K562 (cell line): ENCODE measurements around the gene MFSD11. TPM values are rescaled to one million over a fixed set of nuclear protein-coding genes. Genes with fewer than 3 reads are reported as not detected.
A peak's percentile ranks its signal among the peaks of the same experiment; 100 is the strongest.
"Not testable (repeated sequence)": the region's sequence is repeated elsewhere in the genome, so short reads cannot be mapped to it uniquely, and the experiment has no call there.

Experiments
- CHD1 ChIP-seq: fragments of 200-600 bp; sonication (generic); IDR thresholded peaks from one replicate; pipeline ENCODE4 v1.6.1; 2012; ENCODE audit warnings: mild to moderate bottlenecking, moderate library complexity, low read length, inconsistent platforms
- GABPA ChIP-seq: fragments of 200-800 bp; sonication (Bioruptor generic); conservative IDR thresholded peaks from 2 replicates; pipeline ENCODE4 v1.6.1; 2016; ENCODE audit warnings: low read depth, missing genetic modification characterization, missing compliant biosample characterization
- L3MBTL2 ChIP-seq: fragments of 450-650 bp; IDR thresholded peaks from 2 replicates; pipeline ENCODE4 v1.6.1; 2016; ENCODE audit warnings: mild to moderate bottlenecking, moderate library complexity
- MNT ChIP-seq, 2 experiments: fragments of 450-650 bp; conservative IDR thresholded peaks; 2 replicates each; pipeline ENCODE4 v1.6.1; 2017; ENCODE audit warnings: mild to moderate bottlenecking in 2 of 2, moderate library complexity in 2 of 2
- PHF8 ChIP-seq: fragments of 200-600 bp; sonication (generic); IDR thresholded peaks from 2 replicates; pipeline ENCODE4 v1.6.1; 2012; ENCODE audit warnings: mixed run types, mild to moderate bottlenecking, inconsistent platforms, low read length, moderate library complexity, borderline replicate concordance
- RBFOX2 ChIP-seq: fragments of 200-400 bp; formaldehyde crosslinking; IDR thresholded peaks from 2 replicates; pipeline ENCODE4 v1.6.1; 2017; ENCODE audit warnings: low read depth, mild to moderate bottlenecking, low read length, moderate library complexity
- SMAD4 ChIP-seq: fragments of 250-450 bp; sonication (Bioruptor Pico); conservative IDR thresholded peaks from 2 replicates; pipeline ENCODE4 v1.8.0; 2021; ENCODE audit warnings: inconsistent platforms, mild to moderate bottlenecking, moderate library complexity
- TFAP4 ChIP-seq: sonication (generic); formaldehyde crosslinking; IDR thresholded peaks from 2 replicates; pipeline ENCODE4 v1.8.0; 2022; ENCODE audit warnings: missing genetic modification reagents, mild to moderate bottlenecking, moderate library complexity, borderline replicate concordance
- ZBTB17 ChIP-seq: fragments of 450-650 bp; formaldehyde crosslinking; IDR thresholded peaks from 2 replicates; pipeline ENCODE4 v1.4.0; 2020; ENCODE audit warnings: mild to moderate bottlenecking
- ZBTB40 ChIP-seq, 2 experiments: fragments of 450-650 bp in 1 of 2; sonication (generic) in 1 of 2; formaldehyde crosslinking in 1 of 2; IDR thresholded peaks; 2 replicates each; pipeline versions ENCODE4 v1.7.1 to v1.9.0; 2016 to 2022; ENCODE audit warnings: inconsistent platforms in 1 of 2, mild to moderate bottlenecking in 1 of 2, missing genetic modification reagents in 1 of 2
- ZBTB7A ChIP-seq: IDR thresholded peaks from 2 replicates; pipeline ENCODE4 v1.6.1; 2011; ENCODE audit warnings: low read depth, mild to moderate bottlenecking, low read length, moderate library complexity, borderline replicate concordance; ENCODE audit not compliant: control insufficient read depth
- polyA plus RNA-seq, 8 experiments: library from polyadenylated mRNA; depleted of rRNA in 4 of 8; stranded (reverse) in 5 of 8; unstranded in 3 of 8; fragments of >200 nt; fragmentation: Nextera tagmentation in 2 of 8; fragmentation: Illumina TruSeq in 1 of 8; extraction: Ambion mirVana in 2 of 8; extraction: Trizol in 1 of 8; gene quantifications; 2 replicates each; pipeline versions ENCODE4 v1.2.1 to v1.2.3, GENCODE V29; 2011 to 2014; ENCODE audit warnings: inconsistent platforms in 1 of 8, missing spikeins in 1 of 8
- total RNA-seq, 7 experiments: library from RNA; depleted of rRNA in 6 of 7; stranded (reverse); fragments of >200 nt in 6 of 7; fragmentation: Illumina TruSeq in 2 of 7; extraction: Trizol in 2 of 7; gene quantifications; 2 replicates each; pipeline versions ENCODE4 v1.2.1 to v1.2.3, GENCODE V29; 2011 to 2021; ENCODE audit warnings: low replicate concordance in 1 of 7

Gene MFSD11
- total and polyA plus RNA-seq, 9 of the 15 experiments (the other 6 are each of a cell fraction or from before 2014, with no cell fraction given) = 14.4 to 24.5 (median 19.9) TPM

GRCh38 chr17:76709951-76710862, 27.7 kb upstream of the MFSD11 start (continued):
- TF ChIP-seq TFAP4 = peak; percentile 43; the same call in 1 of the 2 replicates
- TF ChIP-seq PHF8 = peak; percentile 25; the same call in 1 of the 2 replicates
- 0 out of 2 replicates have a peak, but pooled peaks have one; percentile 34 for TF ChIP-seq ZBTB40 (IDR thresholded peaks at IDR 0.05)
- not testable (repeated sequence) for TF ChIP-seq ZBTB40 (CRISPR knock-in tag; IDR thresholded peaks at IDR 0.05)
- peak in 1 of 2 experiments; percentile 35; a peak in 1 of 4 replicates for TF ChIP-seq MNT (conservative IDR thresholded peaks at IDR 0.05)
- TF ChIP-seq RBFOX2 = peak; percentile 51; the same call in 1 of the 2 replicates
- 0 out of 2 replicates have a peak, but pooled peaks have one; percentile 19 for TF ChIP-seq GABPA (tag)
- TF ChIP-seq CHD1 = peak; percentile 36
- 0 out of 2 replicates have a peak, but pooled peaks have one; percentile 33 for TF ChIP-seq ZBTB17
- peak; percentile 64; the same call in 1 of the 2 replicates for TF ChIP-seq ZBTB7A
- peak; percentile 84 for TF ChIP-seq L3MBTL2
- 0 out of 2 replicates have a peak, but pooled peaks have one; percentile 40 for TF ChIP-seq SMAD4 (CRISPR knock-in tag)
